Kidney (tissue), 14 donors: ENCODE data around the gene PRKAR1B. TPM values are rescaled to one million over a fixed set of nuclear protein-coding genes. Genes with fewer than 3 reads are reported as not detected.

Experiments used
- DNase-seq, 5 donors: peaks; one replicate each; pipeline ENCODE4 v3.0.0-alpha.2; 2013 to 2020
- FAIRE-seq: peaks from 2 replicates; lab custom pipeline; 2012; peaks lifted over from hg19 to GRCh38; lab: Jason Lieb, UNC
- H3K27ac ChIP-seq, 2 donors: one replicate each; pipeline ENCODE4 v1.7.0; 2013; ENCODE audit warnings: low read depth in 2 of 2, low read length in 2 of 2, inconsistent platforms in 1 of 2
- H3K27me3 ChIP-seq: one replicate; pipeline ENCODE4 v1.7.1; 2013; ENCODE audit warnings: low read length, inconsistent platforms; ENCODE audit not compliant: control insufficient read depth, insufficient read depth
- H3K36me3 ChIP-seq, 3 donors: one replicate each; pipeline versions ENCODE4 v1.7.0 to v1.7.1; 2013; ENCODE audit warnings: low read length in 3 of 3, control low read depth in 1 of 3, inconsistent platforms in 1 of 3; ENCODE audit not compliant: insufficient read depth in 3 of 3, control insufficient read depth in 2 of 3
- H3K4me1 ChIP-seq, 3 donors: one replicate each; pipeline versions ENCODE4 v1.7.0 to v1.7.1; 2013; ENCODE audit warnings: low read length in 3 of 3, inconsistent platforms in 1 of 3, low read depth in 1 of 3; ENCODE audit not compliant: control insufficient read depth in 2 of 3, insufficient read depth in 2 of 3
- H3K4me3 ChIP-seq, 3 donors: one replicate each; pipeline versions ENCODE4 v1.7.0 to v1.8.1; 2013; ENCODE audit warnings: low read length in 3 of 3, control low read depth in 1 of 3, inconsistent platforms in 1 of 3
- H3K9ac ChIP-seq, 3 donors: one replicate each; pipeline versions ENCODE4 v1.7.0 to v1.7.1; 2013; ENCODE audit warnings: low read length in 3 of 3, control low read depth in 1 of 3, inconsistent platforms in 1 of 3
- H3K9me3 ChIP-seq, 3 donors: one replicate each; pipeline versions ENCODE4 v1.7.0 to v1.7.1; 2013; ENCODE audit warnings: low read length in 3 of 3, control low read depth in 1 of 3, inconsistent platforms in 1 of 3; ENCODE audit not compliant: control insufficient read depth in 2 of 3, insufficient read depth in 1 of 3
- CTCF ChIP-seq: IDR thresholded peaks from 3 replicates; pipeline ENCODE4 v1.5.1; 2012; ENCODE audit warnings: mild to moderate bottlenecking, moderate library complexity, borderline replicate concordance; ENCODE audit not compliant: insufficient read depth; ENCODE audit errors: extremely low read depth
- intact Hi-C: fragments of 100-400 bp; cut with DNase I; formaldehyde crosslinking; loops from one replicate; pipeline ENCODE4 v1.11.1; 2022
- polyA plus RNA-seq: library from polyadenylated mRNA; stranded (reverse); fragments of 350-450 nt; fragmentation: Illumina TruSeq; extraction: RNeasy Lipid Tissue Mini Kit (QIAGEN cat#74804); gene quantifications from one replicate; pipeline ENCODE4 v1.2.3, GENCODE V29; 2014; ENCODE audit warnings: low read depth, low replicate concordance; ENCODE audit not compliant: insufficient read depth
- total RNA-seq: library from RNA; stranded (reverse); fragmentation: NEBNext Ultra II Directional; extraction: Animal tissue kit (Norgen Biotek cat#: 25700); gene quantifications from one replicate; pipeline ENCODE4 v1.2.1, GENCODE V29; 2021
- donor health status: control.
- donor health status: control.
- donor health status: control.
- donor health status: control.
- donor health status: control.
- donor health status: DM: yes; HTN: yes; CAD: no.
- donor health status: Normal renal cell carcinoma (clear cell type).

PRKAR1B gene
- total and polyA plus RNA-seq, 2 donors from 2014 or later, result 15.9 to 21.4 TPM

GRCh38 chr7:681551-682307 lies 45.4 kb downstream of the PRKAR1B start:
- no peak for FAIRE-seq
- peaks cover 0 to 5% (median 0%) of the 10 kb centered on the region in 3 donors for H3K36me3 ChIP-seq
- intact Hi-C loops, result no loop called here
- no peak overlapping the region for H3K9ac ChIP-seq
- DNase-seq, result peak in 2 of 5 donors; percentile 11 to 52
- no peak overlapping the region for H3K4me3 ChIP-seq
- peaks cover 0 to 3% (median 3%) of the 10 kb centered on the region in 3 donors for H3K9me3 ChIP-seq
- H3K27me3 ChIP-seq, result no peaks in the 10 kb centered on the region
- no peaks in the 10 kb centered on the region for H3K4me1 ChIP-seq
- TF ChIP-seq CTCF, result no peak
- no peak overlapping the region for H3K27ac ChIP-seq

DNA sequence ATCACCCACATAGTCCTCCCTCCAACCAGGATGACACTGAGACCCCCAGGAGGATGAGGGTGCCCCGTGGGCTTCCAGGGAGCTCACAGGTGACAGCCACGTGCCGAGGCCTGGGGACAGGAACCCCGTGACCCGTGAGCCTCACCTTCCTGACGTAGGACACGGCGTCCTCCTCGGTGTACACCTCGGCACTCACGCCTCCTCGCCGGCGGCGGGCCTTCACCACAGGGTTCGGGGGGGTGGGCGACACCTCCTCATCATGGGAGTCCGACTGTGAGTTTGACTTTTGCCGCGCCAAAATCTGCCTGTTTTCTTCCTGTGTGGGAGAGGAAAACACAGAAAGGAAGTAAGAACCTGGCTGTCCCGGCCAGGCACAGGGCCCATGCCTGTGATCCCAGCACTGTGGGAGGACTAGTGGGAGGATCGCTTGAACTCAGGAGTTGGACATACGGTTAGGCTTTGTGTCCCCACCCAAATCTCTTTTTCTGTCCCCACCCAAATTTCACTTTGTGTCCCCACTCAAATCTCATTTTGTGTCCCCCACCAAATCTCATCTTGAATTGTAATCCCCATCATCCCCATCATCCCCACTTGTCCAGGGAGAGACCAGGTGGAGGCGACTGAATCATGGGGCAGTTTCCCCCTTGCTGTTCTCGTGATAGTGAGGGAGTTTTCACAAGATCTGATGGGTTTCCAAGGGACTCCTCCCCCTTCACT lies 46.5 kb downstream of the PRKAR1B start:
- H3K9me3 ChIP-seq, result peaks cover 0 to 2% (median 2%) of the 10 kb centered on the region in 3 donors
- FAIRE-seq, result no peak
- TF ChIP-seq CTCF, result no peak
- intact Hi-C loops, result no loop called here
- DNase-seq, result peak in 2 of 5 donors; percentile 25 to 53
- H3K27ac ChIP-seq, result no peak overlapping the region
- H3K27me3 ChIP-seq, result no peaks in the 10 kb centered on the region
- H3K4me3 ChIP-seq, result no peak overlapping the region
- H3K4me1 ChIP-seq, result no peaks in the 10 kb centered on the region
- no peak overlapping the region for H3K9ac ChIP-seq
- peaks cover 0 to 5% (median 0%) of the 10 kb centered on the region in 3 donors for H3K36me3 ChIP-seq

DNA sequence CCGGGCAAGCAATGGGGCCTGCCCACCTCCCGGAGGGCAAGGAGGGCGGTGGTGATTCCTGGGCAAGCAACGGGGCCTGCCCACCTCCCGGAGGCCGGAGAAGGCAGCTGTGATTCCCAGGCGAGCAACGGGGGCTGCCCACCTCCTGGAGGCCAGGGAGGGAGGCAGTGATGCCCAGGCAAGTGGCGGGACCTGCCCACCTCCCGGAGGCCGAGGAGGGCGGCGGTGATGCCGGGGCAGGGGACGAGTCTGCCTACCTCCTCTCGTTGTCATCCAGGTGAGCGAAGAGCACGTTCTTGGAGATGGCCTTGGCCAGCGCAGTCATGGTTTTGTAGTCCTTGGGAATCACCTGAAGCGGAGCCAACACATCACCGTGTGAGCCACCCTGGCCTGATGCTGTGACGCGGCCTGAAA lies 50.1 kb downstream of the PRKAR1B start:
- H3K4me3 ChIP-seq, result no peak overlapping the region
- no peaks in the 10 kb centered on the region for H3K9me3 ChIP-seq
- H3K9ac ChIP-seq, result no peak overlapping the region
- intact Hi-C loops, result no loop called here
- no peaks in the 10 kb centered on the region for H3K4me1 ChIP-seq
- DNase-seq (peak in 1 of 5 donors; percentile 52), FAIRE-seq (no peak)
- H3K27me3 ChIP-seq, result no peaks in the 10 kb centered on the region
- no peak for TF ChIP-seq CTCF
- peaks cover 0 to 5% (median 0%) of the 10 kb centered on the region in 3 donors for H3K36me3 ChIP-seq
- no peak overlapping the region for H3K27ac ChIP-seq
